GM12878 (cell line): ENCODE results near the gene ZNF284. TPM values are rescaled to one million over a fixed set of nuclear protein-coding genes. Genes with fewer than 3 reads are reported as not detected.
A peak's percentile ranks its signal among the peaks of the same experiment; 100 is the strongest.

Experiments used
- ATAC-seq: fragments of 200-7000 bp; cut with Tn5 transposase; 3 replicates; pipeline ENCODE4 v1.9.1; 2020; ENCODE audit warnings: mild to moderate bottlenecking, moderate library complexity
- BruUV-seq: library from RNA; stranded (reverse); fragments of 400-500 nt; replicated peaks from 2 replicates; lab custom pipeline; 2021; lab: Mats Ljungman, UMichigan
- CTCF ChIA-PET: fragments of 300-600 bp; sonication (Branson Sonifier 250); formaldehyde crosslinking; extraction: SDS; loops from one replicate; lab custom pipeline; 2021; ENCODE audit warnings: inconsistent platforms; lab: Yijun Ruan, JAX
- POLR2A ChIA-PET: fragments of 350-600 bp; formaldehyde crosslinking; extraction: SDS; loops from one replicate; lab custom pipeline; 2021; ENCODE audit warnings: inconsistent platforms; lab: Charles Lee
- RAD21 ChIA-PET: fragments of 300-600 bp; sonication (Branson Sonifier 250); formaldehyde crosslinking; loops from one replicate; lab custom pipeline; 2023; ENCODE audit warnings: antibody characterized with exemption; ENCODE audit not compliant: unreplicated experiment; lab: Charles Lee
- SMC1A ChIA-PET: fragments of 300-600 bp; sonication (Branson Sonifier 250); formaldehyde crosslinking; loops from one replicate; lab custom pipeline; 2023; ENCODE audit not compliant: unreplicated experiment, uncharacterized antibody; lab: Charles Lee
- DNase-seq: peaks from one replicate; pipeline ENCODE4 v3.0.0-alpha.2; 2011; ENCODE audit warnings: low read depth, low spot score
- FAIRE-seq: peaks from 3 replicates; lab custom pipeline; 2011; peaks lifted over from hg19 to GRCh38; lab: Jason Lieb, UNC
- H2AFZ ChIP-seq: 2 replicates; pipeline ENCODE4 v1.6.0; 2011; ENCODE audit warnings: low read depth, low read length, control low read depth; ENCODE audit not compliant: control insufficient read depth
- H3K27ac ChIP-seq: 2 replicates; pipeline ENCODE4 v1.5.1; 2011; ENCODE audit warnings: control low read depth; ENCODE audit not compliant: control insufficient read depth, insufficient read depth
- H3K27me3 ChIP-seq, 2 experiments: replicated peaks in 1 of 2; 2 replicates each; pipeline versions ENCODE4 v1.6.0 to v1.6.1; 2011; ENCODE audit warnings: low read length in 1 of 2; ENCODE audit not compliant: control insufficient read depth in 2 of 2, insufficient read depth in 2 of 2
- H3K36me3 ChIP-seq, 2 experiments: 2 replicates each; pipeline ENCODE4 v1.5.1; 2011; ENCODE audit warnings: low read length in 1 of 2; ENCODE audit not compliant: control insufficient read depth in 2 of 2, insufficient read depth in 2 of 2
- H3K4me1 ChIP-seq: 2 replicates; pipeline ENCODE4 v1.6.1; 2011; ENCODE audit warnings: mild to moderate bottlenecking, low read length, moderate library complexity, mixed read lengths; ENCODE audit not compliant: control insufficient read depth, insufficient read depth
- H3K4me2 ChIP-seq: 2 replicates; pipeline ENCODE4 v1.6.0; 2011; ENCODE audit warnings: control low read depth; ENCODE audit not compliant: control insufficient read depth, insufficient read depth
- H3K4me3 ChIP-seq: fragments of 200-600 bp; sonication (generic); 2 replicates; pipeline ENCODE4 v1.5.1; 2016
- H3K79me2 ChIP-seq: 2 replicates; pipeline ENCODE4 v1.6.0; 2011; ENCODE audit warnings: low read length; ENCODE audit not compliant: control insufficient read depth, insufficient read depth
- H3K9ac ChIP-seq: 2 replicates; pipeline ENCODE4 v1.8.0; 2011; ENCODE audit warnings: low read length, control low read depth, mixed read lengths; ENCODE audit not compliant: control insufficient read depth, insufficient read depth
- H3K9me3 ChIP-seq: replicated peaks from 3 replicates; pipeline ENCODE4 v1.5.1; 2011; ENCODE audit warnings: mild to moderate bottlenecking, low read length; ENCODE audit not compliant: control insufficient read depth, insufficient read depth
- H4K20me1 ChIP-seq: 2 replicates; pipeline ENCODE4 v1.6.0; 2011; ENCODE audit not compliant: control insufficient read depth, insufficient read depth
- BCL11A ChIP-seq: IDR thresholded peaks from 2 replicates; pipeline ENCODE4 v1.6.1; 2011; ENCODE audit warnings: low read depth, low read length
- CHD2 ChIP-seq: IDR thresholded peaks from 2 replicates; pipeline ENCODE4 v1.6.1; 2011; ENCODE audit warnings: low read depth, low read length, improper control_type of control experiment, borderline replicate concordance
- EGR1 ChIP-seq, 2 experiments: IDR thresholded peaks; 1 replicate in 1 of 2; 2 replicates in 1 of 2; pipeline ENCODE4 v1.6.1; 2011 to 2012; ENCODE audit warnings: low read depth in 2 of 2, low read length in 2 of 2, borderline replicate concordance in 1 of 2, mild to moderate bottlenecking in 1 of 2, moderate library complexity in 1 of 2
- ETV6 ChIP-seq, 2 experiments: fragments of 450-650 bp in 1 of 2; IDR thresholded peaks in 1 of 2; conservative IDR thresholded peaks in 1 of 2; 2 replicates each; pipeline ENCODE4 v1.6.1; 2014; ENCODE audit warnings: antibody characterized with exemption in 1 of 2, borderline replicate concordance in 1 of 2, low read depth in 1 of 2, mild to moderate bottlenecking in 1 of 2, moderate library complexity in 1 of 2
- FOXM1 ChIP-seq: IDR thresholded peaks from 2 replicates; pipeline ENCODE4 v1.6.1; 2012; ENCODE audit warnings: low read depth, mild to moderate bottlenecking, inconsistent platforms, low read length, moderate library complexity
- HSF1 ChIP-seq: fragments of 150-350 bp; IDR thresholded peaks from 2 replicates; pipeline ENCODE4 v1.6.1; 2014; ENCODE audit warnings: mild to moderate bottlenecking, low read depth, low read length
- IRF4 ChIP-seq: IDR thresholded peaks from 2 replicates; pipeline ENCODE4 v1.6.1; 2011; ENCODE audit warnings: low read depth, low read length
- MXI1 ChIP-seq: fragments of 150-350 bp; IDR thresholded peaks from 2 replicates; pipeline ENCODE4 v1.6.1; 2011; ENCODE audit warnings: low read depth, mild to moderate bottlenecking, inconsistent platforms, low read length, improper control_type of control experiment
- PKNOX1 ChIP-seq: fragments of 450-650 bp; IDR thresholded peaks from 2 replicates; pipeline ENCODE4 v1.6.1; 2016; ENCODE audit warnings: mild to moderate bottlenecking
- RELA ChIP-seq: fragments of 450-650 bp; IDR thresholded peaks from 2 replicates; pipeline ENCODE4 v1.8.0; 2014; ENCODE audit warnings: borderline replicate concordance; ENCODE audit not compliant: partially characterized antibody
- RUNX3 ChIP-seq: IDR thresholded peaks from 2 replicates; pipeline ENCODE4 v1.6.1; 2012; ENCODE audit warnings: low read length, inconsistent platforms
- SUZ12 ChIP-seq: fragments of 200-600 bp; sonication (generic); IDR thresholded peaks from one replicate; pipeline ENCODE4 v1.6.1; 2018; ENCODE audit warnings: antibody characterized with exemption, mild to moderate bottlenecking; ENCODE audit not compliant: unreplicated experiment
- ZNF384 ChIP-seq: IDR thresholded peaks from 2 replicates; pipeline ENCODE4 v1.6.1; 2012; ENCODE audit warnings: low read depth, mild to moderate bottlenecking, low read length, improper control_type of control experiment, borderline replicate concordance
- WGBS: methylation state at CpG from one replicate; pipeline ENCODE4 v1.1.6; 2016; ENCODE audit warnings: low lambda C conversion rate; ENCODE audit not compliant: insufficient replicate concordance, insufficient coverage; ENCODE audit errors: missing lambda C conversion rate; 5-methylcytosine and 5-hydroxymethylcytosine counted together
- in situ Hi-C: fragments of 300-500 bp; cut with MboI; formaldehyde crosslinking; loops from 9 replicates; pipeline ENCODE4 v1.14.3; 2018; ENCODE audit warnings: mixed read lengths
- intact Hi-C: fragments of 100-400 bp; cut with micrococcal nuclease; formaldehyde crosslinking; loops from one replicate; pipeline ENCODE4 v1.14.2; 2022; ENCODE audit not compliant: unreplicated experiment
- polyA plus RNA-seq, 11 experiments: library from polyadenylated mRNA; depleted of rRNA in 4 of 11; unstranded in 6 of 11; stranded (reverse) in 5 of 11; fragments of >200 nt; fragmentation: Nextera tagmentation in 4 of 11; fragmentation: Illumina TruSeq in 1 of 11; extraction: Ambion mirVana in 4 of 11; extraction: Trizol in 1 of 11; gene quantifications; 1 replicate in 1 of 11; 2 replicates in 10 of 11; pipeline versions ENCODE4 v1.2.1 to v1.2.3, GENCODE V29; 2011 to 2016; ENCODE audit warnings: inconsistent platforms in 2 of 11, missing spikeins in 2 of 11, low read depth in 1 of 11
- total RNA-seq, 4 experiments: library from RNA; depleted of rRNA in 3 of 4; stranded (reverse); fragments of >200 nt in 3 of 4; fragmentation: Illumina TruSeq in 1 of 4; extraction: Trizol in 1 of 4; gene quantifications; 2 replicates each; pipeline versions ENCODE4 v1.2.1 to v1.2.3, GENCODE V29; 2013 to 2021

The ZNF284 gene
- total and polyA plus RNA-seq, 10 of the 15 experiments (the other 5 are each of a cell fraction or from before 2014, with no cell fraction given): 0.35 to 1.7 (median 0.60) TPM

- Histone ChIP-seq H3K4me2 (peak overlapping the region; percentile 6), H2AFZ (peak overlapping the region; percentile 91), H3K4me1 (no peaks in the 10 kb centered on the region), H3K36me3 (no peaks in the 10 kb centered on the region), H3K9ac (no peak overlapping the region), H3K79me2 (no peaks in the 10 kb centered on the region), H3K4me3 (peak overlapping the region; percentile 55), H3K9me3 (peaks cover 7% of the 10 kb centered on the region; the same call in 2 of the 3 replicates), H3K27ac (no peak overlapping the region), H4K20me1 (no peaks in the 10 kb centered on the region), H3K27me3 (no peaks in the 10 kb centered on the region)
- DNase-seq (no peak), FAIRE-seq (no peak), ATAC-seq (peak; percentile 36)
- no TSS peak for BruUV-seq
- ChIA-PET RAD21 (interaction anchor here (0.7 to 1.4 kb wide), 3 partner anchors 22 to 116 kb away, joined by 3 to 4 read pairs (median 3); partner anchors contain the start of genes ZNF226 and ZNF45), CTCF (interaction anchor here (1.1 to 2.4 kb wide), 7 partner anchors 9 to 1613 kb away, joined by 3 to 5 read pairs (median 3); partner anchors contain the start of genes ZNF224 and ZNF45), POLR2A (interaction anchor here (2.2 kb wide), 1 partner anchor 44 kb away, joined by 6 read pairs; no protein-coding TSS in a partner anchor), SMC1A (interaction anchor here (1.0 to 2.1 kb wide), 4 partner anchors 16 to 114 kb away, joined by 3 to 4 read pairs (median 4); partner anchors contain the start of gene ZNF226)
- in situ Hi-C loops (no loop called here), intact Hi-C loops (no loop called here)
- 0 out of 2 replicates have a peak, but pooled peaks have one; percentile 49 for TF ChIP-seq MXI1
- TF ChIP-seq CHD2: no peak
- TF ChIP-seq ZNF384: no peak
- TF ChIP-seq FOXM1: no peak
- no peak for TF ChIP-seq BCL11A
- TF ChIP-seq PKNOX1: peak; percentile 84
- no peak for TF ChIP-seq RELA
- no peak for TF ChIP-seq SUZ12
- no peak for TF ChIP-seq IRF4
- no peak for TF ChIP-seq ETV6 (conservative IDR thresholded peaks at IDR 0.05 in 1 of 2, IDR thresholded peaks at IDR 0.05 in 1 of 2; ENCODE audit: borderline replicate concordance in 1 of 2, low read depth in 1 of 2)
- no peak for TF ChIP-seq EGR1 (IDR thresholded peaks at IDR 0.05; ENCODE audit: borderline replicate concordance in 1 of 2, low read depth in 2 of 2, low read length in 2 of 2)
- no peak for TF ChIP-seq RUNX3
- no peak for TF ChIP-seq HSF1
- 38% methylated on average over 21 of the region's 21 CpGs for WGBS
Observed at GRCh38 chr19:44050740-44051649, 21.0 kb upstream of the ZNF284 start.
